A673 (cell line): ENCODE data around the gene SWI5.

Source experiments
- CTCF ChIP-seq: fragments of 300-800, 200-600 bp; sonication (generic); conservative IDR thresholded peaks from 2 replicates; pipeline ENCODE4 v1.5.1; 2017; ENCODE audit warnings: low read depth, mild to moderate bottlenecking, antibody characterized with exemption, low read length, moderate library complexity, mixed read lengths
- EZH2 ChIP-seq: fragments of 200-600 bp; sonication (generic); IDR thresholded peaks from 2 replicates; pipeline ENCODE4 v1.6.1; 2017; ENCODE audit warnings: borderline replicate concordance, low read depth, mild to moderate bottlenecking, mixed read lengths, antibody characterized with exemption, low read length; ENCODE audit not compliant: poor library complexity, severe bottlenecking

GRCh38 chr9:128324401-128324800 lies 48.3 kb downstream of the SWI5 start:
- TF ChIP-seq CTCF, result no peak
- TF ChIP-seq EZH2, result no peak
